ENCODE measurements around the gene MED13L. TPM values are rescaled to one million over a fixed set of nuclear protein-coding genes. Genes with fewer than 3 reads are reported as not detected.

The MED13L gene
- total and polyA plus RNA-seq, 2 donors (not counting 1 experiment from before 2014, with no cell fraction given) = 20.3 to 207 TPM

GRCh38 chr12:115944392-115944742, 333.1 kb downstream of the MED13L start:
- Histone ChIP-seq H3K4me2 (replicated peaks; ENCODE audit: low read depth, low read length, poor library complexity, severe bottlenecking) (no peak overlapping the region), H3K36me3 (replicated peaks in 1 of 2; ENCODE audit: control extremely low read depth in 1 of 2, control insufficient read depth in 1 of 2, extremely low read depth in 1 of 2, insufficient read depth in 2 of 2, low read length in 1 of 2) (no peaks in the 10 kb centered on the region), H3K27ac (ENCODE audit: low read length in 2 of 2) (no peak overlapping the region), H2AFZ (ENCODE audit: insufficient read depth, low read depth, low read length, poor library complexity, severe bottlenecking) (no peak overlapping the region), H3K27me3 (replicated peaks in 1 of 4; ENCODE audit: control extremely low read depth in 1 of 4, control insufficient read depth in 3 of 4, insufficient read depth in 4 of 4, low read length in 3 of 4) (no peaks in the 10 kb centered on the region), H3K79me2 (ENCODE audit: control insufficient read depth, insufficient read depth, low read length) (no peaks in the 10 kb centered on the region), H3K9ac (ENCODE audit: low read length) (no peak overlapping the region), H3K4me1 (ENCODE audit: control insufficient read depth in 2 of 2, insufficient read depth in 2 of 2, low read length in 2 of 2) (no peaks in the 10 kb centered on the region), H3K4me3 (ENCODE audit: control extremely low read depth in 1 of 5, extremely low read depth in 1 of 5, insufficient read depth in 1 of 5, low read depth in 2 of 5, low read length in 4 of 5) (no peak overlapping the region), H4K20me1 (ENCODE audit: control insufficient read depth, insufficient read depth, low read length, poor library complexity, severe bottlenecking) (no peaks in the 10 kb centered on the region), H3K9me3 (ENCODE audit: control extremely low read depth in 1 of 3, control insufficient read depth in 2 of 3, insufficient read depth in 1 of 3, low read length in 2 of 3) (peaks cover 0 to 4% (median 0%) of the 10 kb centered on the region in 3 donors)
- Mint-ChIP-seq H3K4me3 (no peak overlapping the region), H3K27me3 (peaks cover 12% of the 10 kb centered on the region), H3K4me1 (no peaks in the 10 kb centered on the region), H3K9me3 (ENCODE audit: insufficient read depth) (no peaks in the 10 kb centered on the region), H3K27ac (no peak overlapping the region)
- POLR2A ChIA-PET = no interaction called here
- TF ChIP-seq EZH2 (IDR thresholded peaks at IDR 0.05; ENCODE audit: borderline replicate concordance, insufficient read depth, low read depth, low read length, poor library complexity, severe bottlenecking) (no peak), CTCF (IDR thresholded peaks at IDR 0.05) (no peak)
- ATAC-seq (ENCODE audit: low read depth) = no peak
- no peak for DNase-seq
- 93% methylated on average over 3 of the region's 8 CpGs for WGBS (ENCODE audit: insufficient coverage)
- CTCF ChIA-PET = no interaction called here
- intact Hi-C loops (cut with micrococcal nuclease) = no loop called here

DNA sequence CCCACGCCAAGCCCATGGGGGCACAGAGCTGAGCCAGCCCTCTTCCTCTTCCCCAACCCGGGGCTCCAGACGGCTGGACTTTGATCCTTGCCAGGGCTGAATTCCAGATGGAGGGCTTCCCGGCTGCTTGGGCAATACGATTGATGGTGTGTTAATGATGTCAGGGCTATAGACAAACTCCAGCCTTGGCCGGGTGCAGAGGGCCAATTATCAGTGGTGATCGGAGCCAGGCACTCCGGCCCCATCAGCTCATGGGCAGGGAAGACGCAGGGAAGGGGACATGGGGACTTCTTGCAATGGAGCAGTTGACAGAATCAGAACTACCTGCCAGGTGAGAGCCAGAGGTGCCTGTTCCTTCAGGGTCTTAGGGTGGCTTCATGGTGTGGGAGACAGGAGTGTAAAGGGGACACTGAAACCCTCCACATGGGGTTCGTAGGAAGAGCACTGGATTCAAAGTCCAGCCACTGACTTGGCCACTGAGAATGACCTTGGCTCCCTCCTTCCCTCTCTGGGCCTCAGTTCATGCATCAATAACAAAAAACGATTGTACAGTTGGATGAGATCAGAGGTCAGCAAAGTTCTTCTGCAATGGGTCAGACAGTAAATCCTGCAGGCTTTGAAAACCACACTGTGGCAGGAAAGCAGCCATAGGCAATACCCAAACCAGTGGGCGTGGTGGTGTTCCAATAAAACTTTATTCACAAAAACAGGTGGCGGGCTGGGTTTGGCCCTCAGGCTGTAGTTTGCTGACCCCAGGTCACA, 333.7 kb downstream of the MED13L start:
- intact Hi-C loops (cut with micrococcal nuclease) = no loop called here
- no peak for ATAC-seq (ENCODE audit: low read depth)
- Histone ChIP-seq H3K9ac (ENCODE audit: low read length) (no peak overlapping the region), H3K4me2 (replicated peaks; ENCODE audit: low read depth, low read length, poor library complexity, severe bottlenecking) (no peak overlapping the region), H3K4me3 (ENCODE audit: control extremely low read depth in 1 of 5, extremely low read depth in 1 of 5, insufficient read depth in 1 of 5, low read depth in 2 of 5, low read length in 4 of 5) (no peak overlapping the region), H3K36me3 (replicated peaks in 1 of 2; ENCODE audit: control extremely low read depth in 1 of 2, control insufficient read depth in 1 of 2, extremely low read depth in 1 of 2, insufficient read depth in 2 of 2, low read length in 1 of 2) (no peaks in the 10 kb centered on the region), H3K27me3 (replicated peaks in 1 of 4; ENCODE audit: control extremely low read depth in 1 of 4, control insufficient read depth in 3 of 4, insufficient read depth in 4 of 4, low read length in 3 of 4) (no peaks in the 10 kb centered on the region), H3K4me1 (ENCODE audit: control insufficient read depth in 2 of 2, insufficient read depth in 2 of 2, low read length in 2 of 2) (no peaks in the 10 kb centered on the region), H3K27ac (ENCODE audit: low read length in 2 of 2) (no peak overlapping the region), H3K79me2 (ENCODE audit: control insufficient read depth, insufficient read depth, low read length) (no peaks in the 10 kb centered on the region), H4K20me1 (ENCODE audit: control insufficient read depth, insufficient read depth, low read length, poor library complexity, severe bottlenecking) (no peaks in the 10 kb centered on the region), H2AFZ (ENCODE audit: insufficient read depth, low read depth, low read length, poor library complexity, severe bottlenecking) (no peak overlapping the region), H3K9me3 (ENCODE audit: control extremely low read depth in 1 of 3, control insufficient read depth in 2 of 3, insufficient read depth in 1 of 3, low read length in 2 of 3) (peaks cover 0 to 4% (median 2%) of the 10 kb centered on the region in 3 donors)
- TF ChIP-seq EZH2 (IDR thresholded peaks at IDR 0.05; ENCODE audit: borderline replicate concordance, insufficient read depth, low read depth, low read length, poor library complexity, severe bottlenecking) (no peak), CTCF (IDR thresholded peaks at IDR 0.05) (no peak)
- no peak for DNase-seq
- Mint-ChIP-seq H3K27ac (no peak overlapping the region), H3K4me3 (no peak overlapping the region), H3K4me1 (no peaks in the 10 kb centered on the region), H3K9me3 (ENCODE audit: insufficient read depth) (peaks cover 4% of the 10 kb centered on the region), H3K27me3 (peaks cover 12% of the 10 kb centered on the region)
- ChIA-PET CTCF (no interaction called here), POLR2A (no interaction called here)
- WGBS (ENCODE audit: insufficient coverage) = 89% methylated on average over 11 of the region's 13 CpGs

All from B cell (primary cell).